MG63 (cell line): ENCODE results near the gene GEMIN4. TPM values are rescaled to one million over a fixed set of nuclear protein-coding genes. Genes with fewer than 3 reads are reported as not detected.
A peak's percentile ranks its signal among the peaks of the same experiment; 100 is the strongest.

ENCODE experiments used
- DNase-seq: peaks from one replicate; pipeline ENCODE4 v3.0.0-alpha.2; 2020
- H3K27me3 ChIP-seq: fragments of 250-450 bp; sonication (Bioruptor Pico); 2 replicates; pipeline ENCODE4 v1.5.1; 2020; ENCODE audit warnings: mild to moderate bottlenecking, moderate library complexity
- H3K36me3 ChIP-seq: fragments of 250-450 bp; sonication (Bioruptor Pico); 2 replicates; pipeline ENCODE4 v1.5.1; 2020; ENCODE audit warnings: mild to moderate bottlenecking, moderate library complexity
- H3K4me3 ChIP-seq: fragments of 250-450 bp; sonication (Bioruptor Pico); 2 replicates; pipeline ENCODE4 v1.5.1; 2020; ENCODE audit warnings: mild to moderate bottlenecking, moderate library complexity
- H3K9me3 ChIP-seq: fragments of 250-450 bp; sonication (Bioruptor Pico); 2 replicates; pipeline ENCODE4 v1.5.1; 2020; ENCODE audit warnings: mild to moderate bottlenecking, moderate library complexity
- total RNA-seq: library from RNA; depleted of rRNA; stranded (reverse); fragments of >200 nt; shearing (Covaris generic); gene quantifications from 2 replicates; pipeline ENCODE4 v1.2.3, GENCODE V29; 2014; ENCODE audit warnings: low replicate concordance

The GEMIN4 gene
- total RNA-seq, 1 experiment from 2014 or later = 21.3 TPM

DNA sequence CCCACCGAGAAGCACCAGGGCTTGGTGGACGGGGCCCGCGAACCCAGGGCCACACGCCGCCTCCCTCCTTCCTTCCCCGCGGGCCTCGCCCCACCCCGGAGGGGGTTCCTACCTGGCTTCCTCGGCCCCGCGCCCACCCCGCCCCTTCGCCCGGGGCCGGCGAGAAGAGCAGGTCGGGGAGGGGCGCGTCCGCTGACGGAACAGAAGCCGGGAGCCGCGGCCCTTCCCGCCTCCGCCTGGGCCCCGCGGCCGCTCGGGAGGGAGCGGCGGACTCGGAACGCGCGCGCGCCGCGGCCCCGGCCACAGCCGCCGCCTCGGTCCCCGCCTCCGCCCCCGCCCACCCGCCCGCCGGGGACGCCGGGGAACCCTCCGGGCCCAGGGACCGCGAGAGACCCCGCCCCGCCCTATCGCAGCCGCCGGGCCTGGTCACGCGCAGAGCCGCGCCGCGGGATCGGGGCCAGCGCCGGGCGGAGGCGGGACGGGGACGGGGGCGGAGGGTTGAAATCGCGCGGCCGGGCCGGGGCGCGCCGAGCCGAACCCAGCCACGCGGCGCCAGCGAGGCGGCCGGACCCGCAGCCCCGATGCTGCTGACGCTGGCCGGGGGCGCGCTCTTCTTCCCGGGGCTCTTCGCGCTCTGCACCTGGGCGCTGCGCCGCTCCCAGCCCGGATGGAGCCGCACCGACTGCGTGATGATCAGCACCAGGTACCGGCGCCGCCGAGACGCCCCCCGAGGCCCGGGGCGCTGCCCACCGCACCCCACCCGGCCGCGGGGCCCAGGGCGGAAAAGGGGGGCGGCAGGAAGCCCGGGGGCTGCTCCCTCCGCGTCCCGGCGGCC lies 19.8 kb downstream of the GEMIN4 start, which contains the start of gene TLCD3A:
TLCD3A (plus strand) TSS at position 530 of the 835 bp plus-strand sequence; CDS start at position 582, 52 bp downstream.
- peaks cover 8% of the 10 kb centered on the region; the same call in 1 of the 2 replicates for H3K36me3 ChIP-seq
- H3K9me3 ChIP-seq = no peaks in the 10 kb centered on the region
- H3K27me3 ChIP-seq = no peaks in the 10 kb centered on the region
- peak; percentile 78 for DNase-seq
- peak within 1 kb of the TSS; percentile 62 for H3K4me3 ChIP-seq

GRCh38 chr17:731644-732066 lies 20.4 kb downstream of the GEMIN4 start:
- Histone ChIP-seq H3K4me3 (peak overlapping the region; percentile 62), H3K36me3 (peaks cover 7% of the 10 kb centered on the region; the same call in 1 of the 2 replicates), H3K9me3 (no peaks in the 10 kb centered on the region), H3K27me3 (no peaks in the 10 kb centered on the region)
- no peak for DNase-seq

DNA sequence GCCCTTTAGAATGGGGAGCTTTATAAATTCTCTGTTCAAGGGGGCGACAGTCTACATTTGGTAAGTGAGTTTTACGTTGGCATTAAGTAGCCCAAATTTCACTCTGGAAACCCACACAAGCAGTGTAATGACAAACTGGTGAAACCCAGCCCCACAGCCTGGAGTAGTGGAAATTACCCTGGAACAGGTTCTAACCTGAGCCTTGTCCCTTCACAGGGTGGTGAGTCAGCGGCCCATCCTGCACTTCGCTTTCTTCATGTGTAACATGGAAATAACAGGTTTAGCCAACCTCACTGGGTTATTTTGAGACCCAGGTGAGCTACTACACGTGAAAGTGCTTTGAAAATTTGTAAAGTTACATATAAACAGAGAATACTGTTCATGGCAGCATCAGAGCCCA lies 23.2 kb downstream of the GEMIN4 start:
- Histone ChIP-seq H3K9me3 (no peaks in the 10 kb centered on the region), H3K36me3 (no peaks in the 10 kb centered on the region), H3K4me3 (no peak overlapping the region), H3K27me3 (no peaks in the 10 kb centered on the region)
- no peak for DNase-seq

DNA sequence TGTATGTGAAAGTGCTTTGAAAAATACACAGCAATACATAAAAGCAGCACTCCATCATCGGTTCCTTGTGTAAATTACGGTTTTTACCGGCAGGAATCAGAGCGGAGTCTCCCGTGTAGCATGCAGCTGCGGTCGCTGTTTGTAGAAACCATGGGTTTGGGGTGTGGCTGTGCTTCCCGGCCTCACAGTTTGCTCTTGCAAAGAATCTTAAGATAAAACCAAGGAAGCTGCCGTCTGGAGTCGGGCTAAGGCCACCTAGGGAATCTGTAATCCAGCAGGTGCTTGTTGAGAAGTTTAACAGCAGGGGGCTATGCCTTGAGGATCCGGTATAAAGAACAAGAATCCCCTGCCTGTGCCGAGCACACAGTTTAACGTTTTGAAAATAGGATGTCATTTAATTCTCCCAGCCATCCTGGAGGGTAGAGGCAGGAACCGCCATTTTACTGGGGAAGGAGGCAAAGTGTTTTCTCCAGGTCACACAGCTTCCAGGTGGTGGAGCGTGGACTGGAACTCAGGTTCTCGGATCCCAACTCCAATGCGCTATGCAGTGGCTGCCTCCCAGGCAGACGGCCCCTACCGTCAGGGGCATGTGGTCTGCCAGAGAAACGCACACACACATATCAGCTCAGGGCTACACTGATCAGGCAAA lies 25.7 kb downstream of the GEMIN4 start:
- no peak for DNase-seq
- Histone ChIP-seq H3K9me3 (no peaks in the 10 kb centered on the region), H3K4me3 (no peak overlapping the region), H3K27me3 (no peaks in the 10 kb centered on the region), H3K36me3 (no peaks in the 10 kb centered on the region)

DNA sequence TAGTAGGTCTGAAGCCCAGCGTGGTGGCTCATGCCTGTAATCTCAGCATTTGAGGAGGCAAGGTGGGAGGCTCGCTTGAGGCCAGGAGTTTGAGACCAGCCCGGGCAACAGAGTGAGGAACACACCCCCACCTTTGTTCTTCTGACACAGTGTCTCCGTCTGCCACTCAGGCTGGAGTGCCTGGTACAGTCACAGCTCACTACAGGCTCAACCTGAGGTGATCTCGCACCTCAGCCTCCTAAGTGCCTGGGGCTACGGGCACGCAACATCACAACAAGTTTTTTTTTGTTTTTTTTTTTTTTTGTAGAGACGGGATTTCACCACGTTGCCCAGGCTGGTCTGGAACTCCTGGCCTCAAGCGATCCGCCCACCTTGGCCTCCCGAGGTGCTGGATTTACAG lies 26.3 kb downstream of the GEMIN4 start:
- Histone ChIP-seq H3K4me3 (no peak overlapping the region), H3K27me3 (no peaks in the 10 kb centered on the region), H3K36me3 (no peaks in the 10 kb centered on the region), H3K9me3 (no peaks in the 10 kb centered on the region)
- no peak for DNase-seq

DNA sequence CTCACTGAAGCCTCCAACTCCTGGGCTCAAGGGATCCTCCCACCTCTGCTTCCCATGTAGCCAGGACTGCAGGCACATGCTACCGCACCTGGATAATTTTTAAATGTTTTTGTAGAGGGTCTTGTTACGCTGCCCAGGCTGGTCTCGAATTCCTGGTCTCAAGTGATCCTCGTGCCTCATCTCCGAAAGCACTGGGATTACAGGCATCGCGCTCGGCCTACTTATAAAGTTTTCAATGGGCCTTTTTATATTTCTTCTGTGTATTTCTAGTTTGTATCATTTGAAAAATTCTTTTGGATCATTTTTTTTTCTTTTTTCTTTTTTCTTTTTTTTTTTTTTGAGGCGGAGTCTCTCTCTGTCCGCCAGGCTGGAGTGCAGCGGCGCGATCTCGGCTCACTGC lies 27.0 kb downstream of the GEMIN4 start:
- Histone ChIP-seq H3K9me3 (no peaks in the 10 kb centered on the region), H3K36me3 (no peaks in the 10 kb centered on the region), H3K4me3 (no peak overlapping the region), H3K27me3 (no peaks in the 10 kb centered on the region)
- DNase-seq = no peak

- Histone ChIP-seq H3K9me3 (no peaks in the 10 kb centered on the region), H3K36me3 (no peaks in the 10 kb centered on the region), H3K4me3 (no peak overlapping the region), H3K27me3 (no peaks in the 10 kb centered on the region)
- DNase-seq = no peak
Observed at GRCh38 chr17:721540-721937, 30.5 kb downstream of the GEMIN4 start.

DNA sequence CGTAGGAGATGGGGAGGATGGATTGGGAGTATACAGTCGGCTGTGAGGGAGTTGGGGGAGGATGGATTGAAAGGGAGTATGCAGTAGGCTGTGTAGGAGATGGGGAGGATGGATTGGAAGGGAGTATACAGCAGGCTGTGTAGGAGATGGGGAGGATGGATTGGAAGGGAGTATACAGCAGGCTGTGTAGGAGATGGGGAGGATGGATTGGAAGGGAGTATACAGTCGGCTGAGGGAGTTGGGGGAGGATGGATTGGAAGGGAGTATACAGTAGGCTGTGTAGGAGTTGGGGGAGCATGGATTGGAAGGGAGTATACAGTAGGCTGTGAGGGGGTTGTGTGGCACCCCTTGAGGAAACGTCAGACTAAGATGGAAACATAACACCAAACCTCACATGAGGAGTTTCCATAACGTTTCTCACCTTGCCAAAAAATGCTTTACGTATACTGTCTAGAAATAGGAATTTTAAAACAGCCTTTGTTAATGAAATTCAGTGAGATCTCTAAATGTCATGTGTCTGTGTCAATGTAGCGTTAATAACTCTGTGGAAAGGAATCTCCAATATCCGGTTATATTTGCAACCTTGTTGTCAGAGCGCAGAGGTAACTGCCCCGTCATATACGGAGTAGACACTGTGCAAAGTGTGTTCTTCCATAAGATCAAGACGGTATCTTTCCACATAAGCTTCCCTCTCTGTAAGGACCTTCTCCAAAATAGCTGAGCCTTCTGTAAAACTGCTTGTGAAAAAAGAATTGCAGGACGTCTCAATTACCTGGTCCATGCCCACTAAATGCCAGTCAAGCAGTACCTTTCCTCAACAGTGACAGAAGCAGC lies 31.1 kb downstream of the GEMIN4 start:
- H3K27me3 ChIP-seq = no peaks in the 10 kb centered on the region
- no peaks in the 10 kb centered on the region for H3K36me3 ChIP-seq
- no peak for DNase-seq
- H3K4me3 ChIP-seq = no peak overlapping the region
- no peaks in the 10 kb centered on the region for H3K9me3 ChIP-seq

DNA sequence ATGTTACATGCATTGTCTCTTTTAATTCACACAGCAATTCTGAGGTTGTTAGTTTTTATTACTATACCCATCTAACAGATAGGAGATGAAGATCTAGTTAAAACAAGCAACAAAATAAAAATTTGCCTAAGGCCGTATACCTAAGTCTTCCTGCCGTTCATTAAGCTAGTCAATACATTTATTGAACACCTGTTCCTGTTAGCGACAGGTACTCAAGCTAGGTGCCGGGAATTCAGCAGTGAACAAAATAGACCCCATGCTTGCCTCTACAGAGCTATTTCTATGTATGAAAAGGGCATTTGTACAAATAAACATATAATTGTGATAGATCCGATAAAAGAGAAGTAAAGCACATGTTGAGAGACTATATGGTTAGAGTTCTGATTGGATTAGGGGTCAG lies 34.0 kb downstream of the GEMIN4 start:
- Histone ChIP-seq H3K4me3 (no peak overlapping the region), H3K27me3 (no peaks in the 10 kb centered on the region), H3K36me3 (no peaks in the 10 kb centered on the region), H3K9me3 (no peaks in the 10 kb centered on the region)
- no peak for DNase-seq

GRCh38 chr17:708132-708531 lies 43.9 kb downstream of the GEMIN4 start:
- no peak for DNase-seq
- H3K36me3 ChIP-seq = no peaks in the 10 kb centered on the region; the same call in none of the 2 replicates
- no peak overlapping the region for H3K4me3 ChIP-seq
- H3K9me3 ChIP-seq = no peaks in the 10 kb centered on the region
- no peaks in the 10 kb centered on the region for H3K27me3 ChIP-seq

DNA sequence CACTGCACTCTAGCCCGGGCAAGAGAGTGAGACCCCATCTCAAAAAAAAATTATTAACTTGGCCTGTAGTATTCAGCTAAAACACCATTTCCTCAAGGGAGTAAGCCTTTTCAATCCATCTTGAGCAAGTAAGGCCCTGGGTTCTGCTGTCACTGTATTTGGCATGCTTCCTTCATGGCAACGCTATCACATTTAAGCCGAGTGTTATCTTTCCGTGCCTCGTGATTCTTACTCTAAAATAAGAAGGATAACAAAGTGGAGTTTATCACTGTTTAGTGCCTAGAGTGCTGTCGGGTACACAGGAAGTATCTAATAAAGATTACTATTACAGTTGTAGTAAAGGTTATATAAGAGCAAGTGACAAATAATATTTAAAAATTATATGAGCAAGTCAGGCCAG lies 46.2 kb downstream of the GEMIN4 start:
- no peak overlapping the region for H3K4me3 ChIP-seq
- H3K9me3 ChIP-seq = no peaks in the 10 kb centered on the region
- no peaks in the 10 kb centered on the region for H3K27me3 ChIP-seq
- no peaks in the 10 kb centered on the region; the same call in none of the 2 replicates for H3K36me3 ChIP-seq
- DNase-seq = no peak

DNA sequence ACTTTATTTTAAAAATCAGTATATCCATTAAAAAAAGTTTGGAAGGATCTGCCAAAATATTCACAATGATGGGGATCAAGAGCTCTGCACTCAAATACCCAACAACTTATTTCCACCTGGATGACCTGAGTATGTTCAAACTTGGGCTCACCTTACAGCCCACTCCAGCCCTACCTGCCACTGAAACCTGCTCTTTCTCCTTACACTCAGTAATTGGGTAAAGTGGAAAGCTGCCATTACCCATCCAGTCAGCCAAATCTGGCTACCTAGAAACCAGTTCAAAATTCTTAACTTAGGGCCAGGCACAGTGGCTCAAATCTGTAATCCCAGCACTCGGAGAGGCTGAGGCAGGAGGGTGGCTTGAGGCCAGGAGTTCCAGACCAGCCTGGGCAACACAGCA lies 47.1 kb downstream of the GEMIN4 start:
- DNase-seq = no peak
- peaks cover 2% of the 10 kb centered on the region for H3K36me3 ChIP-seq
- no peaks in the 10 kb centered on the region for H3K27me3 ChIP-seq
- no peaks in the 10 kb centered on the region for H3K9me3 ChIP-seq
- H3K4me3 ChIP-seq = no peak overlapping the region

GRCh38 chr17:704111-704864 lies 47.8 kb downstream of the GEMIN4 start:
- Histone ChIP-seq H3K9me3 (no peaks in the 10 kb centered on the region), H3K27me3 (no peaks in the 10 kb centered on the region), H3K4me3 (no peak overlapping the region), H3K36me3 (peaks cover 2% of the 10 kb centered on the region)
- DNase-seq = no peak

DNA sequence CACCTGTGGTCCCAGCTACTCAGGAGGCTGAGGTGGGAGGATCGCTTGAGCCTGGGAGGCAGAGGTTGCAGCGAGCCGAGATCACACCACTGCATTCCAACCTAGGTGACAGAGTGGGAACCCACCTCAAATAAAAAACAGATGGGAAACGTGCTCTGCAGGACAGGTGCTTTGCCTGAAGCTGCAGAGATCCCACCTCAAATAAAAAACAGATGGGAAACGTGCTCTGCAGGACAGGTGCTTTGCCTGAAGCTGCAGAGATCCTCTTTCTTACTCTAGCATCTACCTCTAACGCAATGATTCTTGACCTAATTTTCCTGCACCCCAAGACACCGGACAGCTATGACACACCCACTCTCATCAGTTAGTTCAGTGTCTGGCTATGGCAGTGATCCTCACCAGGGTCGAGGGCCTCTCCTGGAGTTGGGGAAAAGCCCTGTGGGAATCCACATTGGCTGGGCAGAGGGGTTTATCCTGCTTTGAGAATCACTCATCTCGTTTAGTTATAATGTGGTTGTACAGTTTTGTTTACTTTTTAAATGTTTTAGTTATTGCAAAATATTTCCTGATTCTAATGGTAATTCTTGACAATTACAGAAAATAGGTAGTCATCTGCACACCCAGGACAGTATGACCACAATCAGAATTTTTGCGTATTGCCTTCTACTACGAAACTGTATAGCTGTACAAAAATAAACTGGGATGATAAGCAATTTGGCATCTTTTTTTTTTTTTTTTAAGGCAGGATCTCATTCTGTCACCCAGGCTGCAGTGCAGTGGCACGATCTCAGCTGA lies 48.8 kb downstream of the GEMIN4 start:
- Histone ChIP-seq H3K4me3 (no peak overlapping the region), H3K9me3 (no peaks in the 10 kb centered on the region), H3K27me3 (no peaks in the 10 kb centered on the region), H3K36me3 (peaks cover 4% of the 10 kb centered on the region; the same call in 1 of the 2 replicates)
- DNase-seq = no peak

DNA sequence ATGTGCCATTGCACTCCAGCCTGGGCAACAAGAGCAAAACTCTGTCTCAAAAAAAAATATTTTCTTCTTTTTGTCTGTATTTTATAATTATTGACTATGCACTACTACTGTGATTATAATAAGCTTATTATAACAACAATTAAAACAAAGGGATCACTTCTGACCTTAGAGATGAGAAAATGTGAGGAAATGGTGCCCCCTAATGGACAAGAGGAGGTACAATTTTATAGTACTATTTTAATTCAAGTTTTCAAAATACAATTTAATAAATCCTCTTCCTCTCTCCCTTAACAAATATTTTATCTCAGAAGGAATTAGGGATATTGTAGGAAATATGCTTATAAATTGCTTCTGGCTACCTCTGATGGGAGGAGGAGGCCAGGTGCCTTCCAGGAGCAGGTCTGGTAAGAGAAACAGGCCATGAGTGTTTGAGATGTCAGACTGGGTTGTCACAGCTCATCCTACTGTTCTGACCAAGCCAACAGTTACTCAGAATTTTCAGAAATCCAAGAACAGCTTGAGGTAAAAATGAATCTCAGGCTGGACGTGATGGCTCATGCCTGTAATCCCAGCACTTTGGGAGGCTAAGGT lies 51.5 kb downstream of the GEMIN4 start:
- H3K4me3 ChIP-seq = no peak overlapping the region
- H3K36me3 ChIP-seq = peaks cover 4% of the 10 kb centered on the region; the same call in 1 of the 2 replicates
- no peaks in the 10 kb centered on the region for H3K9me3 ChIP-seq
- no peak for DNase-seq
- H3K27me3 ChIP-seq = no peaks in the 10 kb centered on the region
